ENCODE measurements around the gene HOXB9. TPM values are rescaled to one million over a fixed set of nuclear protein-coding genes. Genes with fewer than 3 reads are reported as not detected.

The HOXB9 gene
- total and polyA plus RNA-seq, 10 of the 15 experiments (the other 5 are each of a cell fraction or from before 2014, with no cell fraction given): 0.01 to 0.49 (median 0.09) TPM; not detected in 5

- TF ChIP-seq CUX1 (IDR thresholded peaks at IDR 0.05; ENCODE audit: insufficient replicate concordance, low read depth, low read length) (no peak), TCF3 (IDR thresholded peaks at IDR 0.05; ENCODE audit: borderline replicate concordance, insufficient read depth, low read depth, low read length) (no peak), ZNF622 (IDR thresholded peaks at IDR 0.05) (no peak), RFX5 (IDR thresholded peaks at IDR 0.05; ENCODE audit: low read depth, low read length) (no peak), CBX3 (IDR thresholded peaks at IDR 0.05; ENCODE audit: borderline replicate concordance, low read depth) (no peak)
Measured at GRCh38 chr17:48606892-48607614, 19.1 kb downstream of the HOXB9 start (continued).
